GM11168 (cell line): ENCODE measurements around the gene CPSF4L.

ENCODE experiments used
- in situ Hi-C: fragments of 300-500 bp; cut with MboI; formaldehyde crosslinking; loops from one replicate; pipeline ENCODE4 v1.12.0; 2022; ENCODE audit warnings: low sequenced_read_pairs; ENCODE audit not compliant: unreplicated experiment

CPSF4L gene

DNA sequence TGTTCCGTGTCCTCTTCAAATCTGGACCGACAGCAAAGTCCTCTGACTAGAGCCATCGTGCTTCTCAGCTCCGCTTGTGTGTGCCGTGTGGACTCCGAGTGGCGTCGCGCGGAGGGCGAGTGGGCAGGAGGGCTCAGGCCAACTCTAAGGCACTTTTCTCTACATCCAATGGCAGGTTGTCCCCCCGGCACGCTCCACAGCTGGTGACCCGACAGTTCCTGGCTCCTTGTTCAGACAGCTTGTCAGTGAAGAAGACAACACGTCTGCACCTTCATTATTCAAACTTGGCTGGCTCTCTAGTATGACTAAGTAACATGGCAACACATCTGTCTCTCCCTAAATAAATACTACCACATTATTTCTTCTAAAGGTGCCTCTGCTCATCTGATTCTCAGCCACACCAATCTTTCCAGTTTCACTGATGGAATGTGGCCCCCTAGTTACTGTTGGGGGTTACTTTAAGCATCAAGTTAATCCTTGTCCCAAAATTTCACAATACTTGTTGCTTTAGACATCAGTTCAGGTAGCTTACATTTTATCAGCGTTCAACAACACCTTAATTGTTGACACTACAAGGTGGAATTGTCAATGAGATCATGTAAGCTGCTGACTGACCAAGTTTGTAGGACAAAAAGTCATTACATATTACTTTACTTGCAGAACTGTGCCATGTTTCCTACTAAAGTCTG, 53.4 kb downstream of the CPSF4L start:
- in situ Hi-C loops: no loop called here

DNA sequence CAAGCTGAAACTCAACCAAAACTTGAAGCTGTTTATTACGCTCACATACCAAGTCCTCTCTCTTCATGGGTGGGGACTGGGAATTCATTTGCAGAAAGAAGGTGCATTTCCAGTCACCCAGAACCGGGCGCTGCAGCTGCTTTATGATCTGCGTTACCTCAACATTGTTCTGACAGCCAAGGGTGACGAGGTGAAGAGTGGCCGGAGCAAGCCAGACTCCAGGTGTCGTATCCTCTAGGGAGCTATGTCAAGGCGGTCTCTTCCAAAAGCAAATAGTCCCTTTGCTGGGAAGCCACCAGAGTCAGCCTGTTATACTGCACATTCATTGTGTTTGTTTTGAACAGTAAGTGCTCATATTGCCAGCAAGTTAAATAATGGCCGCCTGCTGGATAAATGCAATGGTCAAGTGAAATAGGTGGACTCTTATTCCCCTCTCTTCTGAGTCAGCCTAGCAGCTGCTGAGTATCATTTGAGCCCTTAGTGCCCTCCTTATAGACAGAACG, 56.2 kb downstream of the CPSF4L start:
- in situ Hi-C loops: no loop called here

DNA sequence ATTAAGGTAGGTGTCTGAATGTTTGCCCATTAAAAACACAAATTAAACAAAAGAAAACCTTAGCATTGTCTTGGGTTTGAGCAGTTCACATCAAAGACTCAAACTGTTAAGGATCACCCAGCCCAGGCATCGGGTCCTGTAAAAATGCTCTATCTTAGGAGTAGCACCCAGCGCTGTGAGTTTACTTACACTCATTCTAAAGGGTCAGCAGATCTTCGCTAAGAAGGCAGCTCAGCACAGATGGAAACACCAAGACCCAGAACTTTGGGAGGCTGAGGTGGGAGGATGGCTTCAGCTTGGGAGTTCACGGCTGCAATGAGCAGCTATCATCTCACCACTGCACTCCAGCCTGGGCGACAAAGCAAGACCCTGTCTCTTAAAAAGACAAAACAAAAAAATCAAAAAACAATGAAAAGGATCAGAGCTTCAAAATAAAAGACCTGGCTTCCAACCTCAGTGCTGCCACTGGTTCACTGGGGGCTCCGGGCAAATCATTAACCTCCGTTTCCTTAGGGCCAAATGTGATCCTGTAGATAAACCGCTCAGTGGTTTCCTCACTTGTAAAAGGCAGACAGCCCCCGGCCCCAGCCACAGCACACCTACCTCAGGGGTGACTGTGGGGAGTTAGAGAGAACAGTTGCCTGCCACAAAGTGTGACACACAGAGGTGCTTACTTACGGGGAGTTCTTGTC, 57.7 kb downstream of the CPSF4L start:
- in situ Hi-C loops: no loop called here

DNA sequence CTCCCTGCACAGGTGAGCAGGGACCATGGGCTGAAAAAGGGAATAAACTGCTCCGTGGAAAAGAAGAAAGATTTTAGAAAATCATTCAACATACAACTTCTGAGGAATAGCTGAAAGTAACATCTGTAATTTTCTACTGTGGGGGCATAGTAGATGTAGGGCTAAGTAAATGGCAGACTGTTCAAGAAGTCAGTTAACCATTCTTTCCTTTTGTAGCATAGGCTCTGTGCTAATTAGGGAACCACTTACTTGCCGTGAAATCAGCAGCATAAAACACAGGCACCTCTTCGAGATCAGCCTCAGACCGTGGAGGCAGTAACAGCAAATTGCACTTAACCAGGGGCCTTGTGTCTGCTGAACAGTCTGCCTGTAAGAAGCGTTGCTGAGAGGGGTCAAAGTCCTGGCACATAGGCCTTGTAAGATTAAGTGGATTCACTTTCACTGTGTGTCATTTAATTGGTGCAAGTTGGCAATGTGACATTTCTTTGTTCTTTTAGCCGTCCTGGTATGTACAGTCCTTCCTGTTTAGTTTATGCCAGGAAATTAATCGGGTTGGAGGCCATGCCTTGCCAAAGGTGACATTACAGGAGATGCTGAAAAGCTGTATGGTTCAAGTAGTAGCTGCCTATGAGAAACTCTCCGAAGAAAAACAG, 58.4 kb downstream of the CPSF4L start:
- in situ Hi-C loops: no loop called here

DNA sequence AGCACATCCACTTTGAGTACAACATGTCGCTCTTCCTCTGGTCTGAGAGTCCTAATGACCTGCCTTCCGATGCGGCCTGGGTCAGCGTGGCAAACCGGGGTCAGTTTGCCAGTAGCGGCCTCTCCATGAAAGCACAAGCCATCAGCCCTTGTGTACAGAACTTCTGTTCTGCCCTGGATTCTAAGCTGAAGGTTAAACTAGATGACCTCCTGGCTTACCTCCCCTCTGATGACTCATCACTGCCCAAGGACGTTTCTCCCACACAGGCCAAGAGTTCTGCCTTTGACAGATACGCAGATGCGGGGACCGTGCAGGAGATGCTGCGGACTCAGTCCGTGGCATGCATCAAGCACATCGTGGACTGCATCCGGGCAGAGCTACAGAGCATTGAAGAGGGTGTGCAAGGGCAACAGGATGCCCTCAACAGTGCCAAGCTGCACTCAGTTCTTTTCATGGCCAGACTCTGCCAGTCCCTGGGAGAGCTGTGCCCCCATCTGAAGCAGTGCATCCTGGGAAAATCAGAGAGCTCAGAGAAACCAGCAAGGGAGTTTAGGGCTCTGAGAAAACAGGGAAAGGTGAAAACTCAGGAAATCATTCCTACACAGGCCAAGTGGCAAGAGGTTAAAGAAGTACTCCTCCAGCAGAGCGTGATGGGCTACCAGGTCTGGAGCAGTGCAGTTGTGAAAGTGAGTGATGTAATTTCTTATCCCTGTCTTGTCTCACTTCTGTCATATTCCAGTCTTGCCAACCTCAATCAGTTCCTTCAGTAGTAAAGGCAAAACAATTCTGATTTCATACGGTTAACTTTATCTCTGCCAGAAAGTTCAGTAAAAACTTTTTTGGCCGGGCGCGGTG, 60.2 kb downstream of the CPSF4L start:
- in situ Hi-C loops: no loop called here

DNA sequence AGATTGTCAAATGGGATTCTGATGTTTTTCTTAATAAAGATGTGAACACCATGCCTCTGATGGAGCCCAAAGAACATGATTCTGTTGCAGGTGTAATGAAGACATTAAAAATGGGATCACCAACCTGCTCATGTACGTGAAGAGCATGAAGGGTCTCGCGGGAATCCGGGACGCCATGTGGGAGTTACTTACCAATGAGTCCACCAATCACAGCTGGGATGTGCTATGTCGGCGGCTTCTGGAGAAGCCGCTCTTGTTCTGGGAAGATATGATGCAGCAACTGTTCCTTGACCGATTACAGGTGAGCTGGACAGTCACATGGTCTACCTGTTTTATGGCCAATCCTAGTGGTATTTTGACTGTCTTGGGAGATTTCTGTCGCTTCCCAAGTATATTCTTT, 61.2 kb downstream of the CPSF4L start:
- in situ Hi-C loops: no loop called here

DNA sequence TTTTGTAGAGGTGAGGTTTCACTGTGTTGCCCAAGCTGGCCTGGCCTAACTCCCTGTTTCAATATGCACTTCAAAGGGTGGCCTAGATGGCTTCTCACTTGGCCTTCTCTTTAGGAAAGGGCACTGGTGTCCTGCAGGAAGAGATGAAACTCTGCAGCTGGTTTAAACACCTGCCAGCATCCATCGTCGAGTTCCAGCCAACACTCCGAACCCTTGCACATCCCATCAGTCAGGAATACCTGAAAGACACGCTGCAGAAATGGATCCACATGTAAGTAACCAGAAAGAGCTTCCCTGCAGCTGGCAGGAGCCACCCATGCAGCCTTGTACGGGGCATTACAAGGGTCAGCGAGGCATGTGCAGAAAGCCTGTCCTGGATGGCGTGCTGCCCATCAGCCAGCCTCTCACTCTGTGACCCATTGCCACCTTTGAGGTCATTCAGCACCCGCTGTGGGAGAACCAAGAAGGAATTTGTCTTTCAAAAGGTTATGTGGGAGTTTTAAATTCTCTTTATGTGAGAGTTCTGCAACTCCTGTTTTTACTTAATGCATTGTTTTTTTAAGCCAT, 61.8 kb downstream of the CPSF4L start:
- in situ Hi-C loops: loop anchor here (25.0 kb wide), 1 partner anchor 463 kb away; no protein-coding TSS in a partner anchor

DNA sequence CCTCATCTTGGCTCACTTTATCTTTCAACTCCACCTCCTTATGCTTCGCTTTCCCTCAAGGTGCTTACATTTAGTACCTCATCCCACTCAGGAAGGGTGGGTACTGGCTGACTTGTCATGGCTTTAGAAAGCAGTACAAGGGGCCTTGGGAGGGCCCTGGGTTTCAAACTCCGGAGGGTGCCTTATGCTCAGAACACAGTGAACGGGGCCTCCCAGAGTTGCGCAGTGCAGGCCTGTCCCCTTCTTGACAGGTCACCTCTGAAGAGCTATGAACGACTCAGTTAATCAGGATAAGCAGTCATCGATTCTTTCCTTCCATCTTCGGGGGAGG, 62.8 kb downstream of the CPSF4L start:
- in situ Hi-C loops: loop anchor here (25.0 kb wide), 1 partner anchor 462 kb away; no protein-coding TSS in a partner anchor
